Mesodermal cell (in vitro differentiated cells): ENCODE data around the gene REEP3. TPM values are rescaled to one million over a fixed set of nuclear protein-coding genes. Genes with fewer than 3 reads are reported as not detected.
A peak's percentile ranks its signal among the peaks of the same experiment; 100 is the strongest.

ENCODE experiments used
- H3K27ac ChIP-seq: 2 replicates; pipeline ENCODE4 v1.7.0; 2013; ENCODE audit warnings: mild to moderate bottlenecking, low read depth, low read length, moderate library complexity; ENCODE audit not compliant: severe bottlenecking
- H3K36me3 ChIP-seq: 2 replicates; pipeline ENCODE4 v1.7.1; 2013; ENCODE audit warnings: mild to moderate bottlenecking, low read length, moderate library complexity; ENCODE audit not compliant: control insufficient read depth, insufficient read depth
- H3K4me1 ChIP-seq: one replicate; pipeline ENCODE4 v1.7.1; 2013; ENCODE audit warnings: mild to moderate bottlenecking, low read length; ENCODE audit not compliant: insufficient read depth, control insufficient read depth, poor library complexity, severe bottlenecking
- H3K4me3 ChIP-seq: 2 replicates; pipeline ENCODE4 v1.7.0; 2013; ENCODE audit warnings: low read length, control low read depth, mild to moderate bottlenecking; ENCODE audit not compliant: insufficient read depth, poor library complexity, severe bottlenecking; ENCODE audit errors: extremely low read depth
- H3K9me3 ChIP-seq: 2 replicates; pipeline ENCODE4 v1.7.1; 2013; ENCODE audit warnings: mild to moderate bottlenecking, low read length, moderate library complexity; ENCODE audit not compliant: control insufficient read depth
- WGBS, 2 experiments: methylation state at CpG; one replicate each; pipeline ENCODE4 v1.1.5; 2013; ENCODE audit warnings: missing lambda C conversion rate in 2 of 2; ENCODE audit not compliant: insufficient coverage in 2 of 2; 5-methylcytosine and 5-hydroxymethylcytosine counted together
- polyA plus RNA-seq, 2 experiments: library from polyadenylated mRNA; stranded (reverse); fragments of 50-300 nt; gene quantifications; one replicate each; pipeline ENCODE4 v1.2.3, GENCODE V29; 2013

REEP3 gene, protein sequence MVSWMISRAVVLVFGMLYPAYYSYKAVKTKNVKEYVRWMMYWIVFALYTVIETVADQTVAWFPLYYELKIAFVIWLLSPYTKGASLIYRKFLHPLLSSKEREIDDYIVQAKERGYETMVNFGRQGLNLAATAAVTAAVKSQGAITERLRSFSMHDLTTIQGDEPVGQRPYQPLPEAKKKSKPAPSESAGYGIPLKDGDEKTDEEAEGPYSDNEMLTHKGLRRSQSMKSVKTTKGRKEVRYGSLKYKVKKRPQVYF
- polyA plus RNA-seq (2013, experiment 1 of 2): 33.4 TPM
- 33.0 TPM for polyA plus RNA-seq (2013, experiment 2 of 2)

DNA sequence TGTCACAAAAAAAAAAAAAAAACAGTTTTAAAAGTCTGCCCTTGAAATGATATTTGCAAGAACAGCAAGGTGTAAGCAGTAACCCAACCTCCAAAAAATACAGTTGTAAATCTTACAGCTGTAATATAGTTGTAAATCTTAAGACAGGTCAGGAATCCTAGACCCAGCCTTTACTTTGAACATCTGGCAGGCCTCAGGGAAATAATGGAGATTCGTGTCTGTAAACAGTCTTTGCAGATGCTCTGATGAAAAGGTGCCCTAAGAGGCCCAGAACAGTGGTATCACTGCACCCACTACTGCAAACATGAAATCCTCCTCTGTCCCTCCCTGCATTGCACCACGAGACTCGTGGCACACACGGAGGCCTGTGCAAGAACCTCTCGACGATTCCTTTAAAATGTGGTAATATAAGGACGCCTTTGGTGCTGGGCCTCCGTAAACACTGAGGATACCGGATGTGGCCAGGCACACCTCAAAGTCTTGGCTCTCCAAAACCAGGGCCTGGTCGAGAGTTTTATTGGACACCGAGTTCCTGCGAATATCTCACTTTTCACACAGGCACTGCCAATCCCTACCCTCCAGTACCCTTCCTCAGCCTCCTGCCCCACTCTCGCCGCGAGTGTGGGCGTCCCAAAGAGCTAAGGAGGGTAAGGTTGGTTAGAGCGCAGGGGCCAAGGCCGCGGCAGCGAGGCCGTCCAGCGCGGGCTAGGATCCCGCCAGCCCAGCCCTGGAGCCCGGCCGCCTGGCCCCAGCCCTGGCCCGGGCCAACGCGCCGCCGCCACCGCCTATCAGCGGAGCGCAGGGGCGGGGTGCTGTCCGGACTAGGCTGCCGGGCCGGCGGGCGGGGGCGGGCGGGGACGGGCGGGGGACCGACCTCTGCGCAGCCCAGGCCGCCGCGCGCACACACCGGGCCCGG, at the start of gene REEP3:
REEP3 (plus strand) TSS at position 902 of the 916 bp plus-strand sequence. CDS start 145 bp downstream, outside the sequence.
- Histone ChIP-seq H3K4me1 (peaks cover 25% of the 10 kb centered on the region), H3K36me3 (peaks cover 27% of the 10 kb centered on the region), H3K27ac (peak within 1 kb of the TSS; percentile 96), H3K9me3 (peaks cover 20% of the 10 kb centered on the region), H3K4me3 (peak within 1 kb of the TSS; percentile 72)
- WGBS, 2 experiments: 8 to 9% methylated on average over 21 to 23 of the region's 52 CpGs

DNA sequence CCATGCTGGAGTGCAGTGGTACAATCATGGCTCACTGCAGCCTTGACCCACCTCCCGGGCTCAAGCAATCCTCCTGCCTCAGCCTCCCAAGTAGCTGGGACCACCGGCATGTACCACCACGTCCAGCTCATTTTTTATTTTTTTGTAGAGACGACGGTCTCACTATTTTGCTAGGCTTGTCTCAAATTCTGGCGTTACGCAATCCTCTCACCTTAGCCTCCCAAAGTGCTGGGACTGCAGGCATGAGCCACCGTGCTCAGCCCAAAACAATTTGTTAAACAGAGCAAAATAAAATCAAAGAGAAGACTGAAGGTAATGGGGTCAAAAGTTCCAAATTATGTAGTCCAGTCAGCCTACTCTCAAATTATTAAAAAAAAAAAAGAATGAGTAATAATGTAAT, 46.7 kb upstream of the REEP3 start:
- Histone ChIP-seq H3K27ac (no peak overlapping the region), H3K9me3 (no peaks in the 10 kb centered on the region), H3K4me3 (no peak overlapping the region), H3K36me3 (peaks cover 4% of the 10 kb centered on the region), H3K4me1 (no peaks in the 10 kb centered on the region)
- 88 to 98% methylated on average over 4 to 5 of the region's 8 CpGs for WGBS, 2 experiments

DNA sequence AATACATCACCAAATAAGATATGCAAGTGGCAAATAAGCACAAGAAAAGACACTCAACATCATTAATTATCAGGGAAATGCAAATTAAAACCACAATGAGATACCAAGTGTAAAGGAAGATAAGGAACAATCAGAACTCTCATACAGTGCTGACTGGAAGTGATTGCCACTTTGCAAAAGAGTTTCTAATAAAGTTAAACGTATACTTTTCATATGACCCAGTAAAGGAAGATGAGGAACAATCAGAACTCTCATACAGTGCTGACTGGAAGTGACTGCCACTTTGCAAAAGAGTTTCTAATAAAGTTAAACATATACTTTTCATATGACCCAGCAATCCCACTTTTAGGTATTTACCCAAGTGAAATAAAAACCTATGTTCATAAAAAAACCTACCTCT, 43.3 kb upstream of the REEP3 start:
- Histone ChIP-seq H3K4me3 (no peak overlapping the region), H3K36me3 (peaks cover 4% of the 10 kb centered on the region), H3K4me1 (no peaks in the 10 kb centered on the region), H3K9me3 (no peaks in the 10 kb centered on the region), H3K27ac (no peak overlapping the region)
- WGBS, 2 experiments: no CpG with 5 or more reads among the region's 1 CpG

DNA sequence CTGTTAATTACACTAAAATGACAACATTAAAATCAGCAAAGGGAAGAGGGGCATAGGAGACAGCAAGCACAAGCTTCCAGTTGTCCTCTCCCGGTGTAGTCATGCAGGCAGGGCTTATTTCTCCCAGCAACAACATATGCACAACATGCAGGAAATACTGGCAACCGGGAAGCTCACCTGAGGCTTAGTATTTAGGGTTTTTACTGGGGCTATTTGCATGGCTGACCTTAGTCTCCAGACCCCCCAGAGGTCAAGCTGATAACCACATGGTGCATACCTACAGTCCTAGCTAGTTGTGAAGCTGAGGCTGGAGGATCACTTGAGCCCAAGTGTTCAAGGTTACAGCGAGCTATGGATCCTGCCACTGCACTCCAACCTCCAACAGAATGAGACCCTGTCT, 42.6 kb upstream of the REEP3 start:
- Histone ChIP-seq H3K9me3 (no peaks in the 10 kb centered on the region), H3K4me1 (no peaks in the 10 kb centered on the region), H3K27ac (no peak overlapping the region), H3K4me3 (no peak overlapping the region), H3K36me3 (peaks cover 4% of the 10 kb centered on the region)
- WGBS, 2 experiments: 67% methylated on average over 1 of the region's 3 CpGs; no CpG with 5 or more reads in 1 of the 2 experiments

GRCh38 chr10:63480237-63480636, 41.0 kb upstream of the REEP3 start:
- Histone ChIP-seq H3K4me3 (no peak overlapping the region), H3K4me1 (no peaks in the 10 kb centered on the region), H3K9me3 (no peaks in the 10 kb centered on the region), H3K27ac (no peak overlapping the region), H3K36me3 (peaks cover 4% of the 10 kb centered on the region)
- WGBS, 2 experiments: 82 to 89% methylated on average over 3 to 4 of the region's 5 CpGs

GRCh38 chr10:63481815-63482421, 39.3 kb upstream of the REEP3 start:
- 100% methylated on average over 1 to 2 of the region's 6 CpGs for whole genome bisulfite sequencing, 2 experiments
- Histone ChIP-seq H3K9me3 (no peaks in the 10 kb centered on the region), H3K27ac (no peak overlapping the region), H3K36me3 (no peaks in the 10 kb centered on the region), H3K4me1 (no peaks in the 10 kb centered on the region), H3K4me3 (no peak overlapping the region)

DNA sequence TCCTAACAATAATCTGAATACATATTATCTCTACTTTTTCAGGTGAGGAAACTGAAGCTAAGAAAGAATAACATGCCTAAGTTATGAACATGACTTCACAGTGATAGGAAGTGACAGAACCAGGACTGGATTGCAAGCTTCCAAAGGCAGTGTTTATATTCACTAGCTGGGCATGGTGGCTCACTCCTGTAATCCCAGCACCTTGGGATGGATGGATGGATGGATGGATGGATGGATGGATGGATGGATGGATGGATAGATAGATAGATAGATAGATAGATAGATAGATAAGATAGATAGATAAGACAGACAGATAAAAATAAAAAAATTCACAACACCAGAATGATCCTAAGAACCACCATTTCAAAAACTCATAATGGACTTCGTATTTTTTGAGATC, 37.2 kb upstream of the REEP3 start:
- Histone ChIP-seq H3K9me3 (no peaks in the 10 kb centered on the region), H3K36me3 (no peaks in the 10 kb centered on the region), H3K4me3 (no peak overlapping the region), H3K27ac (no peak overlapping the region), H3K4me1 (no peaks in the 10 kb centered on the region)
- WGBS, 2 experiments: 100% methylated on average over 1 of the region's 1 CpG; no CpG with 5 or more reads in 1 of the 2 experiments

DNA sequence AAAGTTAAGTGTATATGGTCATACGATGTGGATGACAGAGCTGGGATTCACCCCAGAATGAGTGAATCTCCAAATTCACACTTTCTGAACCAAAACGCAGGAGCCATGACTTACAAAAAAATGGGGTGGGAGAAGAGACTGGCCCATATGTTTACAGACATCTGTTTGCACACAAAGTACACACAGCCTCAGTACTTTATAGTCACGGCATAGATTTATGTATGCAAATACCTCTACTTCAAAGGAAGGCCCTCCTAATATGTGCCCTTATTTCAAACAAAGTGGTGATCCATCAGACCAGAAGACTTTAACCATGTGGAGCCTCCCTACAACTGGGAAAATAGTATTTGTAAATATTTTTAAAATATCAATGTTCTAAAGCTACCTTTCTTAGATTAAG, 33.2 kb upstream of the REEP3 start:
- WGBS, 2 experiments: 100% methylated on average over 1 of the region's 3 CpGs; no CpG with 5 or more reads in 1 of the 2 experiments
- Histone ChIP-seq H3K4me3 (no peak overlapping the region), H3K27ac (no peak overlapping the region), H3K36me3 (peaks cover 6% of the 10 kb centered on the region), H3K4me1 (no peaks in the 10 kb centered on the region), H3K9me3 (peaks cover 5% of the 10 kb centered on the region)

GRCh38 chr10:63489838-63490237, 31.4 kb upstream of the REEP3 start:
- WGBS, 2 experiments: 95 to 97% methylated on average over 2 of the region's 3 CpGs
- Histone ChIP-seq H3K4me3 (no peak overlapping the region), H3K9me3 (peaks cover 5% of the 10 kb centered on the region), H3K27ac (no peak overlapping the region), H3K36me3 (peaks cover 6% of the 10 kb centered on the region), H3K4me1 (peaks cover 3% of the 10 kb centered on the region)

DNA sequence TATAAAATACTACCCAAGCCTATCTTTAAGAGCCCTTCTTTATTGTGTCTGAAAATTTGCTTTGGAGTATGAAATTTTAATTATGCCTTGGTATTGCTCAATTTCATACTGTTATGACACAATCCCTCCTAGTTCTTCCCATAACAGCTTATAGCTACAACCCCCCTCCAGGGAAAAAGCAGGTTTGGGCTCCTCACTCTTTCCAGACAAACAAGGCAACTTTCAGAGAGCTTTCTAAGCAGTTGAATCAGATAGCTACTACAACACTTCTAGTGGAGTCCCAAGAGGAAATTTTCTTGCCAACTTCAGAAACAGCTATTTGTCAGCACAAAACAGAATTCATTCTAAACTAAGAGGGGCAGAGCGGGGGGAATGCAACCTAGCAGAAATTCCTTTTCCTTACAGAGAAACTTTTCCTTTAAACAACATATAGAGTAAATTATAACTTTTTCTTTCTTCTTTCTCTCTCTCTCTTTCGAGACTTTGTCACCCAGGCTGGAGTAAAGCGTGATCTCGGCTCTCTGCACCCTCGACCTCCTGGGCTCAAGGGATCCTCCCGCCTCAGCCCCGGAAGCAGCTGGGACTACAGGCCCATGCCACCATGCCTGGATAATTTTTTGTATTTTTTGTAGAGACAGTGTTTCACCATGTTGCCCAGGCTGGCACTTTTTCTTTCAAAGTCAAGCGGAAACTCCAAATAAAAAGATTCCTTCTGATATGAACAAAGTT, 29.4 kb upstream of the REEP3 start:
- 92 to 96% methylated on average over 5 to 6 of the region's 8 CpGs for WGBS, 2 experiments
- Histone ChIP-seq H3K36me3 (peaks cover 12% of the 10 kb centered on the region), H3K4me3 (no peak overlapping the region), H3K27ac (peak overlapping the region; percentile 65), H3K4me1 (peaks cover 6% of the 10 kb centered on the region), H3K9me3 (peaks cover 5% of the 10 kb centered on the region)
